NCI-H2081 (cell line): Measurements from ENCODE around the gene TIMM29.
"Not testable (repeated sequence)": the region's sequence is repeated elsewhere in the genome, so short reads cannot be mapped to it uniquely, and the experiment has no call there.

ENCODE experiments used
- DNase-seq, 2 experiments: peaks; one replicate each; lab custom pipeline; 2025; lab: John Stamatoyannopoulos, UW

The TIMM29 gene

GRCh38 chr19:10943412-10943811, 14.8 kb downstream of the TIMM29 start:
- not testable (repeated sequence) for DNase-seq

- DNase-seq = no peak
Measured at GRCh38 chr19:10945264-10945663, 16.7 kb downstream of the TIMM29 start.

GRCh38 chr19:10946958-10947657, 18.5 kb downstream of the TIMM29 start:
- DNase-seq = no peak

GRCh38 chr19:10952809-10953208, 24.2 kb downstream of the TIMM29 start:
- no peak for DNase-seq

GRCh38 chr19:10959277-10959968, 30.8 kb downstream of the TIMM29 start:
- not testable (repeated sequence) for DNase-seq

- peak; percentile 95 to 96 for DNase-seq
Measured at GRCh38 chr19:10960314-10961072, 31.9 kb downstream of the TIMM29 start, which contains the start of gene SMARCA4. Gene SMARCA4 (plus strand): TSS chr19:10961030. CDS start chr19:10984152, 23,122 bp downstream.

- DNase-seq = peak in 1 of 2 experiments; percentile 20
Measured at GRCh38 chr19:10961073-10961860, 32.7 kb downstream of the TIMM29 start.

- DNase-seq = no peak
Measured at GRCh38 chr19:10962863-10963262, 34.3 kb downstream of the TIMM29 start.

GRCh38 chr19:10963865-10964264, 35.3 kb downstream of the TIMM29 start:
- DNase-seq = no peak

GRCh38 chr19:10964903-10965302, 36.3 kb downstream of the TIMM29 start:
- no peak for DNase-seq

- DNase-seq = no peak
Measured at GRCh38 chr19:10965398-10965797, 36.8 kb downstream of the TIMM29 start.

- no peak for DNase-seq
Measured at GRCh38 chr19:10966809-10967208, 38.2 kb downstream of the TIMM29 start.

- DNase-seq = peak in 1 of 2 experiments; percentile 7
Measured at GRCh38 chr19:10968527-10969135, 40.0 kb downstream of the TIMM29 start.

- no peak for DNase-seq
Measured at GRCh38 chr19:10971107-10971726, 42.6 kb downstream of the TIMM29 start.

- DNase-seq = no peak
Measured at GRCh38 chr19:10975374-10976130, 46.9 kb downstream of the TIMM29 start.

GRCh38 chr19:10976131-10976892, 47.7 kb downstream of the TIMM29 start:
- DNase-seq = no peak

- no peak for DNase-seq
Measured at GRCh38 chr19:10977742-10978092, 49.1 kb downstream of the TIMM29 start.
